Adrenal gland (tissue), 5 donors: ENCODE measurements around the gene ARHGAP26.

ENCODE experiments used
- POLR2A ChIP-seq, 2 donors: fragments of 450-650 bp; IDR thresholded peaks; one replicate each; pipeline ENCODE4 v1.6.1; 2017; ENCODE audit warnings: antibody characterized with exemption in 2 of 2, mild to moderate bottlenecking in 2 of 2, moderate library complexity in 1 of 2
- TF ChIP-seq, protein P1 (sequence below), 6 experiments: fragments of 450-650 bp in 4 of 6; fragments of 200-600 bp in 2 of 6; sonication (generic) in 1 of 6; IDR thresholded peaks; 1 replicate in 5 of 6; 2 replicates in 1 of 6; pipeline versions ENCODE4 v1.5.1 to v1.8.0; 2016 to 2021; ENCODE audit warnings: antibody characterized with exemption in 6 of 6, mild to moderate bottlenecking in 2 of 6, moderate library complexity in 1 of 6
- donor health status: DM: no; HTN: no; CAD: no.

DNA sequence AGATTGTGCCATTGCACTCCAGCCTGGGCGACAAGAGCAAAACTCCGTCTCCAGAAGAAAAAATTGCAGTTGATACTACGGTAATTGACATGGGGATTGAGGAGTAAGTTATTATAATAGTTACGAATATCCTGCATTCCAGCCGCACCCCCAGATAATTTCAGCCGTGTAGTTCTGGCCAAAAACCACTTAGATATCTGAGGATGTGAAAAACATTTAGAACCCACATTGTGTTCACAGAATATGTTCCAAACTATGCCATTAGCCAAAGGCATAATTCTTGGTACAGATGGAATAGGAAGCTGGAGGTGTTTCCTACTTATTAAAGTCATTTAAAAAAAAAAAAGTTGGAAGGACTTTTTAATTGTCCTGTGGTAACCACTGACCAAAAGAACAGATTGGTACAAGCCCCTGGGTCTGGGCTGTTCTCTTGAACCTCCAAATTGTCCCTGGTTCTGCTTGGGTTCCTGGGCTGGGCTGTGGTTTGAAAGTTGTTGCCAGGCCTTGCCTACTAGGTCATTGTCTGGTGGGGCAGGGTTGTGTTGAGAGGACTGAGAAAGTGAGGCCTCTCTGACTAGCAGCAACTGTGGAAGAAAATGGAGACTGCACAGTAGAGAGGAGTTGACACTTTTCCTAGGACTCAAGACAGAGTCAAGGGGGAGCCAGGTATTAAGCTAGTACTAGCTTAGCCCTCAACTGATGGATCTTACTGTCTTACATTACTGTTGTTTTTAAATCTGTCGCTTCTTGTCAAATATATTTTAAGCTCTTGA, 434.5 kb downstream of the ARHGAP26 start:
- TF ChIP-seq POLR2A (IDR thresholded peaks at IDR 0.05), result no peak
- TF ChIP-seq, protein P1, sequence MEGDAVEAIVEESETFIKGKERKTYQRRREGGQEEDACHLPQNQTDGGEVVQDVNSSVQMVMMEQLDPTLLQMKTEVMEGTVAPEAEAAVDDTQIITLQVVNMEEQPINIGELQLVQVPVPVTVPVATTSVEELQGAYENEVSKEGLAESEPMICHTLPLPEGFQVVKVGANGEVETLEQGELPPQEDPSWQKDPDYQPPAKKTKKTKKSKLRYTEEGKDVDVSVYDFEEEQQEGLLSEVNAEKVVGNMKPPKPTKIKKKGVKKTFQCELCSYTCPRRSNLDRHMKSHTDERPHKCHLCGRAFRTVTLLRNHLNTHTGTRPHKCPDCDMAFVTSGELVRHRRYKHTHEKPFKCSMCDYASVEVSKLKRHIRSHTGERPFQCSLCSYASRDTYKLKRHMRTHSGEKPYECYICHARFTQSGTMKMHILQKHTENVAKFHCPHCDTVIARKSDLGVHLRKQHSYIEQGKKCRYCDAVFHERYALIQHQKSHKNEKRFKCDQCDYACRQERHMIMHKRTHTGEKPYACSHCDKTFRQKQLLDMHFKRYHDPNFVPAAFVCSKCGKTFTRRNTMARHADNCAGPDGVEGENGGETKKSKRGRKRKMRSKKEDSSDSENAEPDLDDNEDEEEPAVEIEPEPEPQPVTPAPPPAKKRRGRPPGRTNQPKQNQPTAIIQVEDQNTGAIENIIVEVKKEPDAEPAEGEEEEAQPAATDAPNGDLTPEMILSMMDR (IDR thresholded peaks at IDR 0.05), result no peak
